NT2/D1 (cell line): ENCODE measurements around the gene CAPN6.

Source experiments
- SUZ12 ChIP-seq: IDR thresholded peaks from 2 replicates; pipeline ENCODE4 v1.6.1; 2011; ENCODE audit not compliant: insufficient read length, insufficient read depth; ENCODE audit errors: extremely low read depth
- YY1 ChIP-seq: IDR thresholded peaks from 2 replicates; pipeline ENCODE4 v1.6.1; 2011; ENCODE audit not compliant: insufficient read length, insufficient read depth
- ZNF274 ChIP-seq: IDR thresholded peaks from 2 replicates; pipeline ENCODE4 v1.6.1; 2011; ENCODE audit warnings: mild to moderate bottlenecking, low read depth, low read length

GRCh38 chrX:111262086-111262485, 8.2 kb downstream of the CAPN6 start:
- no peak for TF ChIP-seq ZNF274
- TF ChIP-seq SUZ12: no peak
- no peak for TF ChIP-seq YY1
